Kidney epithelial cell (primary cell): Measurements from ENCODE around the gene MICAL1. TPM values are rescaled to one million over a fixed set of nuclear protein-coding genes. Genes with fewer than 3 reads are reported as not detected.

ENCODE experiments used
- DNase-seq: peaks from one replicate; pipeline ENCODE4 v3.0.0-alpha.2; 2010; ENCODE audit warnings: low read depth
- H3K27me3 ChIP-seq: 2 replicates; pipeline ENCODE4 v1.6.0; 2011; ENCODE audit warnings: low read length; ENCODE audit not compliant: control insufficient read depth, insufficient read depth
- H3K36me3 ChIP-seq: 2 replicates; pipeline ENCODE4 v1.5.1; 2011; ENCODE audit warnings: low read length; ENCODE audit not compliant: control insufficient read depth, insufficient read depth
- H3K4me3 ChIP-seq: 2 replicates; pipeline ENCODE4 v1.5.1; 2011; ENCODE audit warnings: low read depth, mild to moderate bottlenecking, control low read depth, low read length
- total RNA-seq: library from RNA; depleted of rRNA; stranded (reverse); fragments of >200 nt; gene quantifications from 2 replicates; pipeline ENCODE4 v1.2.3, GENCODE V29; 2015
- TF ChIP-seq, protein P1 (sequence below): IDR thresholded peaks from 2 replicates; pipeline ENCODE4 v1.5.1; 2011; ENCODE audit warnings: mild to moderate bottlenecking, moderate library complexity, low read length, control low read depth, inconsistent platforms; ENCODE audit not compliant: insufficient read depth, poor library complexity, severe bottlenecking

The MICAL1 gene
- total RNA-seq, 1 donor from 2014 or later = 52.3 TPM

- TF ChIP-seq, protein P1, sequence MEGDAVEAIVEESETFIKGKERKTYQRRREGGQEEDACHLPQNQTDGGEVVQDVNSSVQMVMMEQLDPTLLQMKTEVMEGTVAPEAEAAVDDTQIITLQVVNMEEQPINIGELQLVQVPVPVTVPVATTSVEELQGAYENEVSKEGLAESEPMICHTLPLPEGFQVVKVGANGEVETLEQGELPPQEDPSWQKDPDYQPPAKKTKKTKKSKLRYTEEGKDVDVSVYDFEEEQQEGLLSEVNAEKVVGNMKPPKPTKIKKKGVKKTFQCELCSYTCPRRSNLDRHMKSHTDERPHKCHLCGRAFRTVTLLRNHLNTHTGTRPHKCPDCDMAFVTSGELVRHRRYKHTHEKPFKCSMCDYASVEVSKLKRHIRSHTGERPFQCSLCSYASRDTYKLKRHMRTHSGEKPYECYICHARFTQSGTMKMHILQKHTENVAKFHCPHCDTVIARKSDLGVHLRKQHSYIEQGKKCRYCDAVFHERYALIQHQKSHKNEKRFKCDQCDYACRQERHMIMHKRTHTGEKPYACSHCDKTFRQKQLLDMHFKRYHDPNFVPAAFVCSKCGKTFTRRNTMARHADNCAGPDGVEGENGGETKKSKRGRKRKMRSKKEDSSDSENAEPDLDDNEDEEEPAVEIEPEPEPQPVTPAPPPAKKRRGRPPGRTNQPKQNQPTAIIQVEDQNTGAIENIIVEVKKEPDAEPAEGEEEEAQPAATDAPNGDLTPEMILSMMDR = no peak
- Histone ChIP-seq H3K4me3 (no peak overlapping the region), H3K27me3 (no peaks in the 10 kb centered on the region), H3K36me3 (no peaks in the 10 kb centered on the region)
- DNase-seq = no peak
Measured at GRCh38 chr6:109485266-109485935, 29.8 kb upstream of the MICAL1 start.

DNA sequence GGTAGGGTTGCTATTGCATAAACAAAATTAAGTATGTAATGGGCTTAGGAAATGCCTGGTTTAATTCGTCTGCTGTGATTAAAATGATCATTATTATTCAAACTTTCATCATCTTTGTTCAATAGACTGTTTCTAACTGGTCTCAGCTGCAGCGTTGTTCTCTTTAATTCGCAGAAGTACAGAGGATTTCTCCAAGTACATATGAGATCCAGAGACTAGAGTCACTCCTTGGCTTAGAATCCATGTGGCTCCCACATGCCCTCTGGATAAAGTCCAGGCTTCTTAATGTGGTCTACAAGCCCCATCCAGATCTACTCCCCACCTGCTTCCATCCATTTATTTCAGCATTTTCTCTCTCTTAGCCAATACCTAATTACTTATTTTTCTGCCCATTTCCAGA is 28.6 kb upstream of the MICAL1 start:
- Histone ChIP-seq H3K36me3 (peaks cover 1% of the 10 kb centered on the region), H3K27me3 (no peaks in the 10 kb centered on the region), H3K4me3 (no peak overlapping the region)
- no peak for DNase-seq
- TF ChIP-seq, protein P1 = no peak

GRCh38 chr6:109483735-109484057 is 28.1 kb upstream of the MICAL1 start:
- DNase-seq = no peak
- H3K36me3 ChIP-seq = peaks cover 1% of the 10 kb centered on the region
- no peaks in the 10 kb centered on the region for H3K27me3 ChIP-seq
- TF ChIP-seq, protein P1 = no peak
- H3K4me3 ChIP-seq = peak overlapping the region; percentile 54

DNA sequence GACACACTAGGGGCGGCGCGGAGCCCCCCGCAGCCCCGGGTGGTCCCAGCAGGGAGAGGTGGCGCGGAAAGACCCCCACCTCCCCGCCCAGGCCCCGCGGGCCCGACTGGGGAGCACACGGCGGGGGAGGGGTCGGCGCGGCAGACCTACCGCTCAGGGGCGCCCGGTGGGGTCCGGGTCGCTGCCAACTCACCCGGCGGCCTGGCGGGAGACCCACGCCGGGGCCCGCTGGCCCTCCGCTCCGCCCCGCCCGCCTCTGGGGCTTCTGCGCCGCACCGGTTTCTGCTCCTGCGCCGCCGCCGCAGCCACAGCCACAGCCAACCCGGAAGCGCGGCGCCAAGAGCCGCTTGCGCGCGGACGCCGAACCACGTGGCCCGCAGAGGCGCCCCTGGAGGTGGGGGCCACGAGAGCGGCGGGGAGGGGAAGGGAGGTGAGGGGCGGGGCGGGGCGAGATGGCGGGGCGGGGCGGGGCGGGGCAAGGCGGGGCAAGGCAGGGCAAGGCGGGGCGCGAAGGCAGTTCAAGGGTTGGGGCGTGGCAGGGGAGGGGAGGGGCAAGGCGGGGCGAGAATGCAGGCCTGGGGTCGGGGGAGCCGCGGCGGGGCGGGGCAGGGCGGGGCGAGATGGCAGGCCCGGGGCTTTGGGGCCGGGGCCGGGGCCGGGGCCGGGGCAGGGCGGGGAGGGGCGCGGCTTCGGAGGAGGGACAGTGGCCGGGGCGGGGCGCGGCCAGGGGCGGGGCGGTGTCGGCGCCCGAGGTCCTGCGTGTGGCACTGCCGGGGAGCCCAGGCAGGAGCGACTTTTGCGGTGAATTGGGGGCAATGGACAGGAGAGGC is 27.5 kb upstream of the MICAL1 start, which contains the start of gene ZBTB24:
Gene ZBTB24 (minus strand): TSS at position 315 of the 830 bp plus-strand sequence. CDS start 1,193 bp downstream, outside the sequence.
- TF ChIP-seq, protein P1 = no peak
- Histone ChIP-seq H3K4me3 (peak within 1 kb of the TSS; percentile 63), H3K27me3 (no peaks in the 10 kb centered on the region), H3K36me3 (peaks cover 1% of the 10 kb centered on the region)
- peak; percentile 34 for DNase-seq

- TF ChIP-seq, protein P1 = no peak
- Histone ChIP-seq H3K4me3 (no peak overlapping the region), H3K27me3 (no peaks in the 10 kb centered on the region), H3K36me3 (peaks cover 3% of the 10 kb centered on the region)
- no peak for DNase-seq
Measured at GRCh38 chr6:109480993-109481480, 25.5 kb upstream of the MICAL1 start.
